NT2/D1 (cell line): ENCODE data around the gene FRMD4B.
"Not testable (repeated sequence)": the region's sequence is repeated elsewhere in the genome, so short reads cannot be mapped to it uniquely, and the experiment has no call there.

ENCODE experiments used
- DNase-seq: peaks from one replicate; pipeline ENCODE4 v3.0.0-alpha.2; 2011; ENCODE audit warnings: low read depth, low spot score
- H3K27me3 ChIP-seq: 2 replicates; pipeline ENCODE4 v1.6.0; 2011; ENCODE audit warnings: mild to moderate bottlenecking; ENCODE audit not compliant: insufficient read length, insufficient read depth
- H3K36me3 ChIP-seq: 2 replicates; pipeline ENCODE4 v1.6.1; 2011; ENCODE audit warnings: mild to moderate bottlenecking, low read length, mixed read lengths; ENCODE audit not compliant: insufficient read depth, insufficient read length
- H3K4me1 ChIP-seq: 2 replicates; pipeline ENCODE4 v1.5.1; 2011; ENCODE audit not compliant: insufficient read depth, insufficient read length
- H3K4me3 ChIP-seq: 2 replicates; pipeline ENCODE4 v1.5.1; 2011; ENCODE audit warnings: low read depth; ENCODE audit not compliant: insufficient read length
- H3K9ac ChIP-seq: 2 replicates; pipeline ENCODE4 v1.6.0; 2011; ENCODE audit warnings: low read depth; ENCODE audit not compliant: insufficient read length
- H3K9me3 ChIP-seq: 2 replicates; pipeline ENCODE4 v1.5.1; 2011; ENCODE audit warnings: mild to moderate bottlenecking, low read length; ENCODE audit not compliant: insufficient read depth
- SUZ12 ChIP-seq: IDR thresholded peaks from 2 replicates; pipeline ENCODE4 v1.6.1; 2011; ENCODE audit not compliant: insufficient read length, insufficient read depth; ENCODE audit errors: extremely low read depth
- YY1 ChIP-seq: IDR thresholded peaks from 2 replicates; pipeline ENCODE4 v1.6.1; 2011; ENCODE audit not compliant: insufficient read length, insufficient read depth
- ZNF274 ChIP-seq: IDR thresholded peaks from 2 replicates; pipeline ENCODE4 v1.6.1; 2011; ENCODE audit warnings: mild to moderate bottlenecking, low read depth, low read length

Gene FRMD4B

GRCh38 chr3:69328963-69329302 is 57.0 kb downstream of the FRMD4B start:
- Histone ChIP-seq H3K4me3 (no peak overlapping the region), H3K9me3 (no peaks in the 10 kb centered on the region), H3K4me1 (no peaks in the 10 kb centered on the region), H3K27me3 (no peaks in the 10 kb centered on the region), H3K9ac (no peak overlapping the region), H3K36me3 (no peaks in the 10 kb centered on the region)
- no peak for DNase-seq
- TF ChIP-seq SUZ12 (no peak), YY1 (no peak), ZNF274 (no peak)

GRCh38 chr3:69328103-69328962 is 57.6 kb downstream of the FRMD4B start:
- Histone ChIP-seq H3K9ac (no peak overlapping the region), H3K4me1 (no peaks in the 10 kb centered on the region), H3K4me3 (no peak overlapping the region), H3K9me3 (no peaks in the 10 kb centered on the region), H3K27me3 (no peaks in the 10 kb centered on the region), H3K36me3 (no peaks in the 10 kb centered on the region)
- DNase-seq = no peak
- TF ChIP-seq YY1 = no peak
- TF ChIP-seq SUZ12 = no peak
- TF ChIP-seq ZNF274 = no peak

DNA sequence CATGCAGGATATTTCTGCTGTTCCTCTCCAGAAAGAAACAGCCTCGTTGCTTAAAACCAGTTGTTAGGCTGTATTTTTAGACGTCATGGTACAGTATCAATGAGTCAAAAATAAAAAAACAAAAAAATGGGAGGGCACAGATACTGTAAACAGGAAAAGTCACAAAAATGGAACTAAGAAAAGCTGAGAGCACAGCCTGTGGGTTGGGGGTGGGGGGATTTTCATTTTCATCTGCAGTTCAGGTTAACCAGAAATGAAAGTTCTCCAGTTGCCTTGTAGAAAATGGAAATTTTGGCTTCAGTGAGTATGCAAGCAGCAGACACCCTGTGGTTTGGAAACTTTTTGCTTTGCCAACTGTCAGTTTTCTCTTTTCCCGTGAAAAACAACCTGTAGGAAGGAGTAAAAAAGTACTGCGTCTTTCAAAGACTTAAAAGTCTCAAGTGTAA is 59.0 kb downstream of the FRMD4B start:
- Histone ChIP-seq H3K36me3 (no peaks in the 10 kb centered on the region), H3K27me3 (no peaks in the 10 kb centered on the region), H3K4me3 (no peak overlapping the region), H3K4me1 (no peaks in the 10 kb centered on the region), H3K9ac (no peak overlapping the region), H3K9me3 (no peaks in the 10 kb centered on the region)
- DNase-seq = no peak
- TF ChIP-seq YY1 (no peak), SUZ12 (no peak), ZNF274 (no peak)

GRCh38 chr3:69325151-69325550 is 60.7 kb downstream of the FRMD4B start:
- Histone ChIP-seq H3K4me1 (no peaks in the 10 kb centered on the region), H3K9ac (no peak overlapping the region), H3K9me3 (no peaks in the 10 kb centered on the region), H3K36me3 (no peaks in the 10 kb centered on the region), H3K27me3 (no peaks in the 10 kb centered on the region), H3K4me3 (no peak overlapping the region)
- DNase-seq = no peak
- no peak for TF ChIP-seq ZNF274
- TF ChIP-seq YY1 = no peak
- no peak for TF ChIP-seq SUZ12

DNA sequence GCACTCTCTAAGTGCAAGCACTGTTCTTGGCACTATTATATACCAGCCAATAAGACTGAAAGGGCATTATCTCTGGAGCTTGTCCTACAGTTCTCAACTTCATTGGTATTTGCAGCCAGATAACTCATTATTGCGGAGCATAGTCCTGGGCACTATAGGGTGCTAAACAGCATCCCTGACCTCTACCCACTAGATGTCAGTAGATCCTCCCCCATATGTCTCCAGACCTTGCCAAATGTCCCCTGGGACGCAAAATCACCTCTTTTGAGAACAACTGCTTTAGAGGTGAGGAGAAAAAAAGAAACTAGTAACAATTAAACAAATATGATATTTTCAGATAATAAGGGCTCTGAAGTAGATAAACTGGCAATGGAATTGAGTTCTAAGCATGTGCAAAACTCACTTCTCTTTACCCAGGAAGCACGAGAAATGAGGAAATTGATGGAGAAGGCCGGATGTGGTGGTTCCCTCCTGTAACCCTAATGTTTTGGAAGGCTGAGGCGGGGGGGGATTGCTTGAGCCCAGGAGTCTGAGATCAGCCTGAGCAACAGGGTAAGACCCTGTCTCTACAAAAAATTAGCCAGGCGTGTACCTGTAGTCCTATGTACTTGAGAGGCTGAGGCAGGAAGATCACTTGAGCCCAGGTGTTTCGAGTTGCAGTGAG is 61.4 kb downstream of the FRMD4B start:
- Histone ChIP-seq H3K4me3 (no peak overlapping the region), H3K36me3 (no peaks in the 10 kb centered on the region), H3K9me3 (no peaks in the 10 kb centered on the region), H3K27me3 (no peaks in the 10 kb centered on the region), H3K4me1 (no peaks in the 10 kb centered on the region), H3K9ac (no peak overlapping the region)
- no peak for TF ChIP-seq YY1
- no peak for TF ChIP-seq SUZ12
- no peak for TF ChIP-seq ZNF274
- peak; percentile 23 for DNase-seq

- Histone ChIP-seq H3K9ac (no peak overlapping the region), H3K4me3 (no peak overlapping the region), H3K4me1 (no peaks in the 10 kb centered on the region), H3K9me3 (no peaks in the 10 kb centered on the region), H3K36me3 (no peaks in the 10 kb centered on the region), H3K27me3 (no peaks in the 10 kb centered on the region)
- no peak for DNase-seq
- TF ChIP-seq YY1 (no peak), ZNF274 (no peak), SUZ12 (no peak)
Observed at GRCh38 chr3:69323941-69324340, 61.9 kb downstream of the FRMD4B start.

GRCh38 chr3:69322512-69322911 is 63.4 kb downstream of the FRMD4B start:
- H3K9me3 ChIP-seq, H3K4me1 ChIP-seq, DNase-seq, H3K27me3 ChIP-seq, H3K9ac ChIP-seq, H3K4me3 ChIP-seq, H3K36me3 ChIP-seq: not testable (repeated sequence)
